Loucy (cell line): Measurements from ENCODE around the gene TLX3.
A peak's percentile ranks its signal among the peaks of the same experiment; 100 is the strongest.

Experiments used
- H2AFZ ChIP-seq: fragments of 200-600 bp; sonication (generic); 2 replicates; pipeline ENCODE4 v1.6.0; 2016; ENCODE audit warnings: antibody characterized with exemption, mild to moderate bottlenecking, low read length, moderate library complexity
- H3F3A ChIP-seq: fragments of 200-600 bp; 2 replicates; pipeline ENCODE4 v1.6.0; 2016; ENCODE audit warnings: antibody characterized with exemption, low read depth, mild to moderate bottlenecking
- H3K27me3 ChIP-seq: fragments of 200-600 bp; sonication (generic); 2 replicates; pipeline ENCODE4 v1.6.1; 2014; ENCODE audit warnings: low read length, mild to moderate bottlenecking; ENCODE audit not compliant: insufficient read depth, poor library complexity, severe bottlenecking
- H3K36me3 ChIP-seq: fragments of 200-600 bp; sonication (generic); 2 replicates; pipeline ENCODE4 v1.6.1; 2016; ENCODE audit warnings: low read length; ENCODE audit not compliant: insufficient read depth
- H3K4me1 ChIP-seq: fragments of 200-600 bp; sonication (generic); 2 replicates; pipeline ENCODE4 v1.5.1; 2014; ENCODE audit warnings: low read length, mild to moderate bottlenecking; ENCODE audit not compliant: insufficient read depth, poor library complexity, severe bottlenecking
- H3K4me2 ChIP-seq: fragments of 200-600 bp; sonication (generic); 2 replicates; pipeline ENCODE4 v1.6.0; 2014; ENCODE audit warnings: antibody characterized with exemption, low read length, low read depth, mild to moderate bottlenecking; ENCODE audit not compliant: poor library complexity, severe bottlenecking
- H3K4me3 ChIP-seq: fragments of 200-600 bp; sonication (generic); 2 replicates; pipeline ENCODE4 v1.5.1; 2014; ENCODE audit warnings: low read length, mild to moderate bottlenecking, mixed read lengths; ENCODE audit not compliant: poor library complexity, severe bottlenecking
- H3K79me2 ChIP-seq: fragments of 200-600 bp; sonication (generic); 2 replicates; pipeline ENCODE4 v1.6.1; 2014; ENCODE audit warnings: low read length; ENCODE audit not compliant: insufficient read depth
- H3K9ac ChIP-seq: fragments of 200-600 bp; sonication (generic); 2 replicates; pipeline ENCODE4 v1.6.0; 2014; ENCODE audit warnings: mild to moderate bottlenecking, low read depth, low read length, moderate library complexity; ENCODE audit not compliant: poor library complexity, severe bottlenecking
- H3K9me2 ChIP-seq: fragments of 200-600 bp; sonication (generic); replicated peaks from 2 replicates; pipeline ENCODE4 v1.6.1; 2016; ENCODE audit warnings: low read depth, low read length, mixed read lengths
- H3K9me3 ChIP-seq: fragments of 200-600 bp; sonication (generic); 2 replicates; pipeline ENCODE4 v1.6.1; 2014; ENCODE audit warnings: mild to moderate bottlenecking, antibody characterized with exemption, low read length, low read depth; ENCODE audit not compliant: insufficient read depth
- H4K20me1 ChIP-seq: fragments of 200-600 bp; sonication (generic); 2 replicates; pipeline ENCODE4 v1.6.0; 2014; ENCODE audit warnings: antibody characterized with exemption, low read length, mild to moderate bottlenecking; ENCODE audit not compliant: insufficient read depth, poor library complexity, severe bottlenecking
- CTCF ChIP-seq: fragments of 200-600 bp; sonication (generic); conservative IDR thresholded peaks from 2 replicates; pipeline ENCODE4 v1.5.1; 2014; ENCODE audit warnings: mild to moderate bottlenecking, antibody characterized with exemption, low read length
- EZH2phosphoT487 ChIP-seq: fragments of 200-600 bp; IDR thresholded peaks from 2 replicates; pipeline ENCODE4 v1.6.1; 2018; ENCODE audit warnings: antibody characterized with exemption, mild to moderate bottlenecking, moderate library complexity, borderline replicate concordance

The TLX3 gene

GRCh38 chr5:171342362-171343111 is 33.5 kb downstream of the TLX3 start:
- H3K9me2 ChIP-seq: no peaks in the 10 kb centered on the region
- TF ChIP-seq CTCF: peak; percentile 64
- TF ChIP-seq EZH2phosphoT487: no peak
- H3K4me1 ChIP-seq: no peaks in the 10 kb centered on the region
- H3K79me2 ChIP-seq: no peaks in the 10 kb centered on the region
- no peak overlapping the region for H2AFZ ChIP-seq
- H3K4me2 ChIP-seq: no peak overlapping the region
- H3K9ac ChIP-seq: no peak overlapping the region
- no peaks in the 10 kb centered on the region for H3K36me3 ChIP-seq
- no peaks in the 10 kb centered on the region for H4K20me1 ChIP-seq
- no peaks in the 10 kb centered on the region for H3K27me3 ChIP-seq
- H3K9me3 ChIP-seq: no peaks in the 10 kb centered on the region
- H3F3A ChIP-seq: no peaks in the 10 kb centered on the region
- no peak overlapping the region for H3K4me3 ChIP-seq

- H4K20me1 ChIP-seq: no peaks in the 10 kb centered on the region
- H3K4me1 ChIP-seq: no peaks in the 10 kb centered on the region
- no peaks in the 10 kb centered on the region for H3K9me2 ChIP-seq
- no peaks in the 10 kb centered on the region for H3F3A ChIP-seq
- no peaks in the 10 kb centered on the region for H3K36me3 ChIP-seq
- no peaks in the 10 kb centered on the region for H3K27me3 ChIP-seq
- no peak overlapping the region for H3K9ac ChIP-seq
- no peak overlapping the region for H3K4me2 ChIP-seq
- H2AFZ ChIP-seq: no peak overlapping the region
- TF ChIP-seq EZH2phosphoT487 (no peak), CTCF (no peak)
- H3K4me3 ChIP-seq: no peak overlapping the region
- H3K9me3 ChIP-seq: no peaks in the 10 kb centered on the region
- no peaks in the 10 kb centered on the region for H3K79me2 ChIP-seq
These were observed 36.0 kb downstream of the TLX3 start for GRCh38 chr5:171344936-171345608.

- H3K4me3 ChIP-seq: no peak overlapping the region
- H2AFZ ChIP-seq: no peak overlapping the region
- no peak for TF ChIP-seq CTCF
- TF ChIP-seq EZH2phosphoT487: no peak
- H3K27me3 ChIP-seq: no peaks in the 10 kb centered on the region
- no peak overlapping the region for H3K4me2 ChIP-seq
- no peak overlapping the region for H3K9ac ChIP-seq
- H3K79me2 ChIP-seq: no peaks in the 10 kb centered on the region
- no peaks in the 10 kb centered on the region for H4K20me1 ChIP-seq
- H3K36me3 ChIP-seq: no peaks in the 10 kb centered on the region
- H3K9me2 ChIP-seq: no peaks in the 10 kb centered on the region
- H3K9me3 ChIP-seq: no peaks in the 10 kb centered on the region
- H3K4me1 ChIP-seq: no peaks in the 10 kb centered on the region
- no peaks in the 10 kb centered on the region for H3F3A ChIP-seq
These were observed 42.6 kb downstream of the TLX3 start for GRCh38 chr5:171351536-171352073.
